OCI-LY3 (cell line): ENCODE data around the gene DNAI2.

Experiments used
- EZH2phosphoT487 ChIP-seq: fragments of 200-600 bp; shearing (Covaris generic); IDR thresholded peaks from 2 replicates; pipeline ENCODE4 v1.6.1; 2018; ENCODE audit warnings: antibody characterized with exemption, mixed run types, low read depth
- TF ChIP-seq, protein P1 (sequence below): fragments of 200-600, 300-600 bp; sonication (generic); IDR thresholded peaks from 2 replicates; pipeline ENCODE4 v1.5.1; 2014; ENCODE audit warnings: antibody characterized with exemption, low read length, low read depth

GRCh38 chr17:74307984-74308773 lies 34.1 kb downstream of the DNAI2 start:
- TF ChIP-seq, protein P1, sequence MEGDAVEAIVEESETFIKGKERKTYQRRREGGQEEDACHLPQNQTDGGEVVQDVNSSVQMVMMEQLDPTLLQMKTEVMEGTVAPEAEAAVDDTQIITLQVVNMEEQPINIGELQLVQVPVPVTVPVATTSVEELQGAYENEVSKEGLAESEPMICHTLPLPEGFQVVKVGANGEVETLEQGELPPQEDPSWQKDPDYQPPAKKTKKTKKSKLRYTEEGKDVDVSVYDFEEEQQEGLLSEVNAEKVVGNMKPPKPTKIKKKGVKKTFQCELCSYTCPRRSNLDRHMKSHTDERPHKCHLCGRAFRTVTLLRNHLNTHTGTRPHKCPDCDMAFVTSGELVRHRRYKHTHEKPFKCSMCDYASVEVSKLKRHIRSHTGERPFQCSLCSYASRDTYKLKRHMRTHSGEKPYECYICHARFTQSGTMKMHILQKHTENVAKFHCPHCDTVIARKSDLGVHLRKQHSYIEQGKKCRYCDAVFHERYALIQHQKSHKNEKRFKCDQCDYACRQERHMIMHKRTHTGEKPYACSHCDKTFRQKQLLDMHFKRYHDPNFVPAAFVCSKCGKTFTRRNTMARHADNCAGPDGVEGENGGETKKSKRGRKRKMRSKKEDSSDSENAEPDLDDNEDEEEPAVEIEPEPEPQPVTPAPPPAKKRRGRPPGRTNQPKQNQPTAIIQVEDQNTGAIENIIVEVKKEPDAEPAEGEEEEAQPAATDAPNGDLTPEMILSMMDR = no peak
- no peak for TF ChIP-seq EZH2phosphoT487
